Measurements from ENCODE around the gene EXOC2. TPM values are rescaled to one million over a fixed set of nuclear protein-coding genes. Genes with fewer than 3 reads are reported as not detected.

EXOC2 gene
- total and polyA plus RNA-seq, 8 donors = 2.5 to 10.3 (median 6.4) TPM

GRCh38 chr6:467671-468082 is 225.3 kb downstream of the EXOC2 start:
- Histone ChIP-seq H3K27me3 (no peaks in the 10 kb centered on the region), H3K36me3 (no peaks in the 10 kb centered on the region), H3K4me3 (no peak overlapping the region), H3K9me3 (no peaks in the 10 kb centered on the region), H3K4me1 (no peaks in the 10 kb centered on the region), H3K27ac (no peak overlapping the region)
- DNase-seq (no peak), FAIRE-seq (no peak), ATAC-seq (no peak)
- no peak for TF ChIP-seq CTCF (IDR thresholded peaks at IDR 0.05)
- intact Hi-C loops (cut with DNase I) = no loop called here
- 74 to 76% methylated on average over 15 of the region's 15 CpGs for WGBS, 2 donors

GRCh38 chr6:467111-467510 is 225.8 kb downstream of the EXOC2 start:
- intact Hi-C loops (cut with DNase I) = no loop called here
- Histone ChIP-seq H3K27ac (no peak overlapping the region), H3K4me3 (no peak overlapping the region), H3K4me1 (no peaks in the 10 kb centered on the region), H3K27me3 (no peaks in the 10 kb centered on the region), H3K36me3 (no peaks in the 10 kb centered on the region), H3K9me3 (no peaks in the 10 kb centered on the region)
- DNase-seq = no peak
- ATAC-seq = no peak
- TF ChIP-seq CTCF (IDR thresholded peaks at IDR 0.05) = no peak
- 73 to 75% methylated on average over 11 of the region's 11 CpGs for whole genome bisulfite sequencing, 2 donors
- FAIRE-seq = no peak

DNA sequence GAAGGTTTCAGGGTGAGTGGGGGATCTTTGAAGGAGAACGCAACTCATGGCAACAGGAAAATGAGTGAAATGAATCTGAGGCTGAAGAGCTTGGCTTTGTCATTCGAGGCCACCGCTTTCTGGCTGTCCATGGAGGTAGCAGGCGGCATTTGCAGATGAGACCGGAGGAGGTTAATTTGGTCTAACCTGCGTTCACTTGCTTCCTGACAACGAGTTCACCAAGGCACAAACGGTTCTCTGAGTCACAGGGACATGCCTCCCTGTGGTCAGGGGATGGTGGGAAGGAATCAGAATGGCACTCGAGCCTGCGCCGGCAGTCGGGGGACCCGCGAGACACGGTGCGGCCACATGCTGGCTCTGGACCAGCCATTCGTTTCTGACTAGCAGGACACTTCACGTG is 226.4 kb downstream of the EXOC2 start:
- Histone ChIP-seq H3K4me3 (no peak overlapping the region), H3K4me1 (no peaks in the 10 kb centered on the region), H3K9me3 (no peaks in the 10 kb centered on the region), H3K27ac (no peak overlapping the region), H3K36me3 (no peaks in the 10 kb centered on the region), H3K27me3 (no peaks in the 10 kb centered on the region)
- ATAC-seq (no peak), DNase-seq (no peak), FAIRE-seq (no peak)
- TF ChIP-seq CTCF (IDR thresholded peaks at IDR 0.05) = no peak
- 74 to 81% methylated on average over 18 of the region's 18 CpGs for WGBS, 2 donors
- intact Hi-C loops (cut with DNase I) = no loop called here

GRCh38 chr6:465531-466348 is 227.2 kb downstream of the EXOC2 start:
- no peak for TF ChIP-seq CTCF (IDR thresholded peaks at IDR 0.05)
- Histone ChIP-seq H3K9me3 (no peaks in the 10 kb centered on the region), H3K4me3 (no peak overlapping the region), H3K27me3 (no peaks in the 10 kb centered on the region), H3K27ac (no peak overlapping the region), H3K4me1 (no peaks in the 10 kb centered on the region), H3K36me3 (no peaks in the 10 kb centered on the region)
- DNase-seq = no peak
- FAIRE-seq = no peak
- no peak for ATAC-seq
- WGBS, 2 donors = 64 to 69% methylated on average over 20 of the region's 20 CpGs
- intact Hi-C loops (cut with DNase I) = no loop called here

DNA sequence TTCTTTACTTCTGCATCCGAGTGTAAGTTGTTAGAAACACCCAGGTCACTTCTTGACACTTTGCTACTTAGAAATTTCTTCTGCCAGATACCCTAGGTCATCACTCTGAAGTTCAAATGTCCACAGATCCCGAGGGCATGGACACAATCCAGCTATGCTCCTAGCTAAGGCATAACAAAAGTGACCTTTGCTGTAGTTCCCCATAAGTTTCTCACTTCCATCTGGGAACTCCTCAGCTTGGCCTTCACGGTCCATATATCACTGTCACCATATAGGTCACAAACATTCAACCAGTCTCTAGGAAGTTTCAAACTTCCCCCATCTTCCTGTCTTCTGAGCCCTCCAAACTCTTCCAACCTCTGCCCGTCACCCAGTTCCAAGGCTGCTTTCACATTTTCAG is 236.1 kb downstream of the EXOC2 start:
- FAIRE-seq = no peak

More for the DNA sequence above, 236.1 kb downstream of the EXOC2 start:
- 66 to 78% methylated on average over 4 of the region's 4 CpGs for WGBS, 2 donors
- no peak for DNase-seq
- intact Hi-C loops (cut with DNase I) = no loop called here
- Histone ChIP-seq H3K4me1 (no peaks in the 10 kb centered on the region), H3K9me3 (no peaks in the 10 kb centered on the region), H3K4me3 (no peak overlapping the region), H3K36me3 (no peaks in the 10 kb centered on the region), H3K27ac (no peak overlapping the region), H3K27me3 (no peaks in the 10 kb centered on the region)
- ATAC-seq = no peak
- no peak for TF ChIP-seq CTCF (IDR thresholded peaks at IDR 0.05)

Measured in pancreas (tissue), 10 donors.